HEK293 (cell line): ENCODE results near the gene GALNT10.

Experiments
- CTCF ChIA-PET: fragments of 350-600 bp; formaldehyde crosslinking; extraction: SDS; loops from one replicate; lab custom pipeline; 2021; ENCODE audit warnings: antibody characterized with exemption; lab: Yijun Ruan, JAX
- POLR2A ChIA-PET: fragments of 300-600 bp; formaldehyde crosslinking; extraction: SDS; loops from one replicate; lab custom pipeline; 2020; ENCODE audit warnings: antibody characterized with exemption, inconsistent platforms; lab: Yijun Ruan, JAX
- H3K27ac ChIP-seq: fragments of 200-500 bp; sonication (Bioruptor generic); 2 replicates; pipeline ENCODE4 v1.5.1; 2014; ENCODE audit warnings: low read depth, low read length, control low read depth, inconsistent platforms; ENCODE audit errors: extremely low read depth
- H3K36me3 ChIP-seq, 2 experiments: fragments of 200-500 bp in 1 of 2; sonication (Bioruptor generic) in 1 of 2; 1 replicate in 1 of 2; 2 replicates in 1 of 2; pipeline ENCODE4 v1.5.1; 2014 to 2017; ENCODE audit warnings: inconsistent platforms in 2 of 2, low read length in 2 of 2; ENCODE audit not compliant: control insufficient read depth in 2 of 2, insufficient read depth in 1 of 2
- H3K4me1 ChIP-seq: fragments of 200-500 bp; sonication (Bioruptor generic); 2 replicates; pipeline ENCODE4 v1.5.1; 2014; ENCODE audit warnings: mild to moderate bottlenecking, low read length, inconsistent platforms; ENCODE audit not compliant: control insufficient read depth, insufficient read depth
- H3K4me3 ChIP-seq: 2 replicates; pipeline ENCODE4 v1.5.1; 2011; ENCODE audit warnings: low read depth, mild to moderate bottlenecking, control low read depth, low read length, moderate library complexity
- H3K9me3 ChIP-seq: fragments of 200-500 bp; sonication (Bioruptor generic); 2 replicates; pipeline ENCODE4 v1.5.1; 2014; ENCODE audit warnings: low read depth, low read length, inconsistent platforms; ENCODE audit not compliant: control insufficient read depth, insufficient read depth
- ATF2 ChIP-seq: fragments of 450-650 bp; formaldehyde crosslinking; IDR thresholded peaks from 2 replicates; pipeline ENCODE4 v1.5.1; 2016; ENCODE audit warnings: missing biosample characterization, missing genetic modification characterization, low read depth
- FEZF1 ChIP-seq: fragments of 450-650 bp; formaldehyde crosslinking; IDR thresholded peaks from 2 replicates; pipeline ENCODE4 v1.5.1; 2016; ENCODE audit warnings: missing biosample characterization, missing genetic modification characterization
- GLI2 ChIP-seq: fragments of 450-650 bp; formaldehyde crosslinking; IDR thresholded peaks from 2 replicates; pipeline ENCODE4; 2017; ENCODE audit warnings: missing biosample characterization, missing genetic modification characterization, low read depth, borderline replicate concordance
- GLIS1 ChIP-seq: fragments of 450-650 bp; formaldehyde crosslinking; IDR thresholded peaks from 2 replicates; pipeline ENCODE4 v1.5.1; 2016; ENCODE audit warnings: missing biosample characterization, missing genetic modification characterization
- IKZF3 ChIP-seq: fragments of 450-650 bp; IDR thresholded peaks from 2 replicates; pipeline ENCODE4 v1.5.0; 2018; ENCODE audit warnings: missing biosample characterization, mild to moderate bottlenecking, missing genetic modification characterization, moderate library complexity
- KLF10 ChIP-seq: fragments of 450-650 bp; IDR thresholded peaks from 2 replicates; pipeline ENCODE4 v1.5.1; 2018; ENCODE audit warnings: missing biosample characterization, mild to moderate bottlenecking, missing genetic modification characterization
- MZF1 ChIP-seq: fragments of 450-650 bp; formaldehyde crosslinking; IDR thresholded peaks from 2 replicates; pipeline ENCODE4 v1.5.1; 2017; ENCODE audit warnings: missing biosample characterization, missing genetic modification characterization, borderline replicate concordance
- PRDM1 ChIP-seq: fragments of 450-650 bp; formaldehyde crosslinking; IDR thresholded peaks from 2 replicates; pipeline ENCODE4; 2016; ENCODE audit warnings: missing biosample characterization, missing genetic modification characterization
- PRDM6 ChIP-seq: fragments of 450-650 bp; formaldehyde crosslinking; IDR thresholded peaks from 2 replicates; pipeline ENCODE4 v1.5.1; 2017; ENCODE audit warnings: missing biosample characterization, missing genetic modification characterization
- REPIN1 ChIP-seq: fragments of 450-650 bp; formaldehyde crosslinking; IDR thresholded peaks from 2 replicates; pipeline ENCODE4 v1.5.1; 2017; ENCODE audit warnings: missing biosample characterization, missing genetic modification characterization, low read depth
- TRIM28 ChIP-seq: IDR thresholded peaks from 2 replicates; pipeline ENCODE4 v1.6.1; 2011; ENCODE audit warnings: low read length, control low read depth, borderline replicate concordance
- WT1 ChIP-seq: fragments of 450-650 bp; formaldehyde crosslinking; IDR thresholded peaks from 2 replicates; pipeline ENCODE4 v1.5.1; 2016; ENCODE audit warnings: missing biosample characterization, missing genetic modification characterization
- YY2 ChIP-seq: fragments of 450-650 bp; formaldehyde crosslinking; IDR thresholded peaks from 2 replicates; pipeline ENCODE4 v1.5.1; 2016; ENCODE audit warnings: missing biosample characterization, missing genetic modification characterization
- ZFP37 ChIP-seq: fragments of 450-650 bp; formaldehyde crosslinking; IDR thresholded peaks from 2 replicates; pipeline ENCODE4 v1.5.1; 2016; ENCODE audit warnings: missing biosample characterization, missing genetic modification characterization
- ZNF248 ChIP-seq: fragments of 450-650 bp; formaldehyde crosslinking; IDR thresholded peaks from 2 replicates; pipeline ENCODE4 v1.5.1; 2017; ENCODE audit warnings: missing biosample characterization, missing genetic modification characterization
- ZNF280C ChIP-seq: fragments of 450-650 bp; formaldehyde crosslinking; IDR thresholded peaks from 2 replicates; pipeline ENCODE4 v1.5.1; 2016; ENCODE audit warnings: missing biosample characterization, missing genetic modification characterization
- ZNF394 ChIP-seq: fragments of 450-650 bp; formaldehyde crosslinking; IDR thresholded peaks from 2 replicates; pipeline ENCODE4 v1.5.1; 2016; ENCODE audit warnings: missing biosample characterization, missing genetic modification characterization, mild to moderate bottlenecking, moderate library complexity, borderline replicate concordance
- ZNF423 ChIP-seq: fragments of 450-650 bp; formaldehyde crosslinking; IDR thresholded peaks from 2 replicates; pipeline ENCODE4 v1.5.1; 2016; ENCODE audit warnings: missing biosample characterization, missing genetic modification characterization
- ZNF48 ChIP-seq: fragments of 450-650 bp; formaldehyde crosslinking; IDR thresholded peaks from 2 replicates; pipeline ENCODE4 v1.5.1; 2016; ENCODE audit warnings: missing biosample characterization, missing genetic modification characterization
- ZNF544 ChIP-seq: fragments of 450-650 bp; formaldehyde crosslinking; IDR thresholded peaks from 2 replicates; pipeline ENCODE4 v1.5.0; 2017; ENCODE audit warnings: missing biosample characterization, missing genetic modification characterization
- ZNF571 ChIP-seq: fragments of 450-650 bp; formaldehyde crosslinking; IDR thresholded peaks from 2 replicates; pipeline ENCODE4 v1.5.0; 2017; ENCODE audit warnings: missing biosample characterization, missing genetic modification characterization
- ZNF629 ChIP-seq: fragments of 450-650 bp; formaldehyde crosslinking; IDR thresholded peaks from 2 replicates; pipeline ENCODE4 v1.5.1; 2017; ENCODE audit warnings: missing biosample characterization, missing genetic modification characterization
- ZNF654 ChIP-seq: fragments of 450-650 bp; formaldehyde crosslinking; IDR thresholded peaks from 2 replicates; pipeline ENCODE4 v1.5.1; 2016; ENCODE audit warnings: low read depth, missing biosample characterization, missing genetic modification characterization
- ZSCAN30 ChIP-seq: fragments of 450-650 bp; IDR thresholded peaks from 2 replicates; pipeline ENCODE4 v1.5.1; 2018; ENCODE audit warnings: missing biosample characterization, mild to moderate bottlenecking, missing genetic modification characterization, moderate library complexity
- ZSCAN5A ChIP-seq: fragments of 450-650 bp; formaldehyde crosslinking; IDR thresholded peaks from 2 replicates; pipeline ENCODE4 v1.5.1; 2016; ENCODE audit warnings: missing biosample characterization, missing genetic modification characterization

Gene GALNT10

GRCh38 chr5:154141745-154142221 is 48.8 kb upstream of the GALNT10 start (continued):
- TF ChIP-seq ZNF248 (tag by site-specific recombination), result no peak
- peak; percentile 83 for TF ChIP-seq GLI2
- 0 out of 2 replicates have a peak, but pooled peaks have one; percentile 47 for TF ChIP-seq ZFP37 (tag by site-specific recombination)
- peak; percentile 59 for TF ChIP-seq ZNF629 (tag by site-specific recombination)
- TF ChIP-seq ZNF423, result peak; percentile 96
- TF ChIP-seq KLF10, result peak; percentile 38; the same call in 1 of the 2 replicates
- TF ChIP-seq IKZF3, result peak; percentile 89
- peak; percentile 81 for TF ChIP-seq ZSCAN30 (tag by site-specific recombination)
- peak; percentile 98 for TF ChIP-seq PRDM6 (tag by site-specific recombination)
- TF ChIP-seq TRIM28, result peak; percentile 75
- TF ChIP-seq GLIS1 (tag by site-specific recombination), result peak; percentile 91

- CTCF ChIA-PET, result no interaction called here
- no peaks in the 10 kb centered on the region for H3K36me3 ChIP-seq
- H3K27ac ChIP-seq, result no peak overlapping the region; the same call in 1 of the 2 replicates
- no peak overlapping the region for H3K4me3 ChIP-seq
- TF ChIP-seq ZSCAN30 (tag by site-specific recombination) (no peak), ATF2 (no peak), ZNF571 (tag by site-specific recombination) (no peak), ZNF280C (no peak), ZNF654 (tag by site-specific recombination) (no peak), ZNF48 (no peak), WT1 (tag by site-specific recombination) (no peak), YY2 (no peak), ZSCAN5A (tag by site-specific recombination) (no peak), MZF1 (tag by site-specific recombination) (no peak), FEZF1 (tag by site-specific recombination) (no peak), ZNF544 (no peak), REPIN1 (tag by site-specific recombination) (no peak), PRDM1 (no peak), ZNF394 (tag by site-specific recombination) (no peak)
- peaks cover 15% of the 10 kb centered on the region for H3K4me1 ChIP-seq
- POLR2A ChIA-PET, result no interaction called here
- H3K9me3 ChIP-seq, result no peaks in the 10 kb centered on the region
Measured at GRCh38 chr5:154143211-154143641, 47.3 kb upstream of the GALNT10 start.
